ENCODE measurements around the gene CDAN1.

DNA sequence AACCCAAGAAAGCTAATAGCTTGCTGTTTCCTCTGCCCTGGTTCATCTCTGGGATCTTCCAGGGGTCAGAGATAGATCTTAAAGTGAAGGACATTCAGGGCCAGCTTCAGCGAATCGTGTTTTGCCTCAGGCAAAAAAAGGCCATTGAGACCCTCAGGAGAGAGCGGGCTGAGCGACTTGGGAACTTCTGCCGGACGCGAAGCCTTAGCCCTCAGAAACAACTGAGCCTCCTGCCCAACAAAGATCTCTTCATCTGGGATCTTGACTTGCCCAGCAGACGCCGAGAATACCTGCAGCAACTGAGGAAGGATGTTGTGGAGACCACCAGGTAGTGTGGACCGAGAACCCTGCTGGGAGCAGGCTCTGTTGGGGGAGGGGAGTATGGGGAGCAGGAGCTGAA, 42.5 kb downstream of the CDAN1 start:
- TF ChIP-seq RNF2 (IDR thresholded peaks at IDR 0.05; ENCODE audit: borderline replicate concordance, low read depth, low read length, missing control alignments, poor library complexity, severe bottlenecking) (no peak), RAD21 (IDR thresholded peaks at IDR 0.05 in 1 of 2, conservative IDR thresholded peaks at IDR 0.05 in 1 of 2; ENCODE audit: low read depth in 2 of 2, low read length in 2 of 2) (no peak), SP1 (IDR thresholded peaks at IDR 0.05; ENCODE audit: low read depth, low read length) (no peak), EGR1 (IDR thresholded peaks at IDR 0.05; ENCODE audit: borderline replicate concordance, low read depth, low read length) (no peak), SIX5 (IDR thresholded peaks at IDR 0.05; ENCODE audit: low read depth, low read length) (no peak), RFX5 (IDR thresholded peaks at IDR 0.05; ENCODE audit: borderline replicate concordance, low read depth, low read length) (no peak), NRF1 (IDR thresholded peaks at IDR 0.05; ENCODE audit: low read depth, low read length) (no peak)
- TF ChIP-seq, protein P1, sequence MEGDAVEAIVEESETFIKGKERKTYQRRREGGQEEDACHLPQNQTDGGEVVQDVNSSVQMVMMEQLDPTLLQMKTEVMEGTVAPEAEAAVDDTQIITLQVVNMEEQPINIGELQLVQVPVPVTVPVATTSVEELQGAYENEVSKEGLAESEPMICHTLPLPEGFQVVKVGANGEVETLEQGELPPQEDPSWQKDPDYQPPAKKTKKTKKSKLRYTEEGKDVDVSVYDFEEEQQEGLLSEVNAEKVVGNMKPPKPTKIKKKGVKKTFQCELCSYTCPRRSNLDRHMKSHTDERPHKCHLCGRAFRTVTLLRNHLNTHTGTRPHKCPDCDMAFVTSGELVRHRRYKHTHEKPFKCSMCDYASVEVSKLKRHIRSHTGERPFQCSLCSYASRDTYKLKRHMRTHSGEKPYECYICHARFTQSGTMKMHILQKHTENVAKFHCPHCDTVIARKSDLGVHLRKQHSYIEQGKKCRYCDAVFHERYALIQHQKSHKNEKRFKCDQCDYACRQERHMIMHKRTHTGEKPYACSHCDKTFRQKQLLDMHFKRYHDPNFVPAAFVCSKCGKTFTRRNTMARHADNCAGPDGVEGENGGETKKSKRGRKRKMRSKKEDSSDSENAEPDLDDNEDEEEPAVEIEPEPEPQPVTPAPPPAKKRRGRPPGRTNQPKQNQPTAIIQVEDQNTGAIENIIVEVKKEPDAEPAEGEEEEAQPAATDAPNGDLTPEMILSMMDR (IDR thresholded peaks at IDR 0.05; ENCODE audit: control extremely low read depth in 1 of 3, insufficient read depth in 1 of 3, low read depth in 1 of 3, low read length in 3 of 3): no peak
- TF ChIP-seq, protein P2, sequence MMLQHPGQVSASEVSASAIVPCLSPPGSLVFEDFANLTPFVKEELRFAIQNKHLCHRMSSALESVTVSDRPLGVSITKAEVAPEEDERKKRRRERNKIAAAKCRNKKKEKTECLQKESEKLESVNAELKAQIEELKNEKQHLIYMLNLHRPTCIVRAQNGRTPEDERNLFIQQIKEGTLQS (IDR thresholded peaks at IDR 0.05; ENCODE audit: insufficient read depth, low read depth, low read length): no peak
- TF ChIP-seq, protein P3, sequence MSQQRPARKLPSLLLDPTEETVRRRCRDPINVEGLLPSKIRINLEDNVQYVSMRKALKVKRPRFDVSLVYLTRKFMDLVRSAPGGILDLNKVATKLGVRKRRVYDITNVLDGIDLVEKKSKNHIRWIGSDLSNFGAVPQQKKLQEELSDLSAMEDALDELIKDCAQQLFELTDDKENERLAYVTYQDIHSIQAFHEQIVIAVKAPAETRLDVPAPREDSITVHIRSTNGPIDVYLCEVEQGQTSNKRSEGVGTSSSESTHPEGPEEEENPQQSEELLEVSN (IDR thresholded peaks at IDR 0.05): no peak
